ENCODE measurements around the gene UGT1A6.

Gene UGT1A6

DNA sequence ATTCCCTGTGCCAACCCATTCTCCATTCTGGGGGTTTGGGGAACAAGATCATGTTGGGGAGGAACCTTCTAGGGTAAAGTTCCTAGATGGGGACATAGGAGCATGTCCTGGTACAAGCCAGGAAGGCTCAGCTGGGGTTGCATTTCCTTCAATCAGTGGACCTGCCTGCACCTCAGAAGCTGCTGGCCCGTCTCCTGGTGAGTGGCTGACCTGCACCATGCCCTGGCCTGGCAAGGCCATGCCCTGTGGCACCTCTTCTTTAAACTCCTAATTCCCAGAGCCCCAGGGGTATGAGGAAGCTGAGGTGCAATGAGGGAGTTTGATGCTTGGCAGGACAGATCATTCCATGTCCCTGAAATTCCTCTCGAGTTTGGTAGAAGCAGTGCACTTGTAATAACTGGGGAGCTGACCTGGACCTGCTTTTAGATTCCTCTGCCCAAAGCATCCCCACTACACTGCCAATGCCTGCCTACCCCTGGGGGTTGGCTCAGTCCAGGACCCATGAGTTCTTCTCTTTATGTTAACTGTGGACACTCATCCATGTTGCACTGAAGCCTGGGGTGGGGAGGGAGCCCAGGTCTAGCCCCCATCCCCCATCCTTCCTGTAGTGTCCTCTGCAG is 110.7 kb downstream of the UGT1A6 start:
- DNase-seq: no peak

DNA sequence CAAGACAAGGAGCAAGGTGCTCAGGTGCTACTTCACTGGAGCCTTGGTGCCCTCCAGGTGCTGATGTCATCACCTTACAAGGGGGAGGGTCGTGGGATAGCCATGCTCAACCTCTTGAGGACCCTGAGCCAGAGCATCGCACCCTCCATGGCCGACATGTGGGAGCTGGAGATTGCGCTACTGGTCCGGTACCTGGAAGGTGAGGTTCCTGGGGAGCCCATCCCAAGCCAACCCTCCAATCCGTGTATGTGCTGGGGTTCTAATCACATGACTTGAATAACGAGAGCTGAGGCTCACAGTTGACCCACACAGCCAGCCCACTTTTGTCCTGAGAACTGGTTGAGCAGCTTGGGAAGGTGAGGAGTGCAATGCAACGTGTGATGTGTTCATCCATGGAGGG is 111.3 kb downstream of the UGT1A6 start:
- no peak for DNase-seq

DNA sequence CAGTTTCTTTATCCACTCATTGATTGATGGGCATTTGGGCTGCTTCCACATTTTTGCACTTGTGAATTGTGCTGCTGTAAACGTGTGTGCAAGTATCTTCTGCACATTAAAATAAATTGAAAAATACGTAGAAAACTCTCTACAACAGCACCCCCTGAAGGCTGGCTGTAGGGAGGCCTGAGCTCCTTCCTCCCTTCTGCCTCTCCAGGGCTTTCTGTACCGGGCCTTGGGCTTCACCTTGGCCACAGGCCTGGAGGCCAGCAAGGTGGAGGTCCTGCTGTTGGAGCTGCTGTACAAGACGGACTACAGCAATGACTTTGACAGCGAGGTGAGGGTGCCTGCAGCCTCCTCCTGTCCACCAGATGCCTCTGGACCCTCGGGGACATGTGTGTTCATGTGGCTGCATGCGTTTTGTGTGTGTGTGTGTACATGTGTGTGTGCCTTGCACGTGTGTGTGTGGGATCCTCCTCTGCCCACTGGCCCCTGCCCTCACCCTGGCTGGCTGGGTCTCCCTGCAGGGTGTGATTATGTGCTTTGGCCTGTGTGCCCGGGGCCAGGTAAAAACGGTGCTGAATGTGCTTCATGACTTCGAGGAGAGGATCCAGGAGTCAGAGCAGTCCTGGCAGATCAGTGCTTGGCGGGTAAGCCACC is 114.7 kb downstream of the UGT1A6 start:
- no peak for DNase-seq

- DNase-seq: no peak
These were observed 115.6 kb downstream of the UGT1A6 start for GRCh38 chr2:233807966-233808935.

DNA sequence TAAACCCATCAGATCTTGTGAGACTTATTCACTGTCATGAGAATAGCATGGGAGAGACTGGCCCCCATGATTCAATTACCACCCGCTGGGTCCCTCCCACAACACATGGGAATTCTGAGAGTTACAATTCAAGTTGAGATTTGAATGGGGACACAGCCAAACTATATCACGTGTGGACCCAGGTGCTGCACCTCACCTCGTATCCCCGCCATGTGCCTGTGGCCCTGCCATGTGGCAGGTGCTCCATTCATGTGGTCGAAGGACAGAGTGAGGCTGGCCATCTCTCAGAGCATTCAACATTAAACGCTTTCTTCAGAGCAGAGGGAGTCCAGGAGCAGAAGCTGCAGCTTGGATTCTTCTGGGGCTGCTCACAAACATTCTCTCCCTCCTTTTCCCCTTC is 117.7 kb downstream of the UGT1A6 start:
- no peak for DNase-seq

GRCh38 chr2:233811087-233811486 is 118.4 kb downstream of the UGT1A6 start:
- no peak for DNase-seq

GRCh38 chr2:233811732-233812131 is 119.0 kb downstream of the UGT1A6 start:
- DNase-seq: no peak

- no peak for DNase-seq
These were observed 120.8 kb downstream of the UGT1A6 start for GRCh38 chr2:233813236-233814055.

DNA sequence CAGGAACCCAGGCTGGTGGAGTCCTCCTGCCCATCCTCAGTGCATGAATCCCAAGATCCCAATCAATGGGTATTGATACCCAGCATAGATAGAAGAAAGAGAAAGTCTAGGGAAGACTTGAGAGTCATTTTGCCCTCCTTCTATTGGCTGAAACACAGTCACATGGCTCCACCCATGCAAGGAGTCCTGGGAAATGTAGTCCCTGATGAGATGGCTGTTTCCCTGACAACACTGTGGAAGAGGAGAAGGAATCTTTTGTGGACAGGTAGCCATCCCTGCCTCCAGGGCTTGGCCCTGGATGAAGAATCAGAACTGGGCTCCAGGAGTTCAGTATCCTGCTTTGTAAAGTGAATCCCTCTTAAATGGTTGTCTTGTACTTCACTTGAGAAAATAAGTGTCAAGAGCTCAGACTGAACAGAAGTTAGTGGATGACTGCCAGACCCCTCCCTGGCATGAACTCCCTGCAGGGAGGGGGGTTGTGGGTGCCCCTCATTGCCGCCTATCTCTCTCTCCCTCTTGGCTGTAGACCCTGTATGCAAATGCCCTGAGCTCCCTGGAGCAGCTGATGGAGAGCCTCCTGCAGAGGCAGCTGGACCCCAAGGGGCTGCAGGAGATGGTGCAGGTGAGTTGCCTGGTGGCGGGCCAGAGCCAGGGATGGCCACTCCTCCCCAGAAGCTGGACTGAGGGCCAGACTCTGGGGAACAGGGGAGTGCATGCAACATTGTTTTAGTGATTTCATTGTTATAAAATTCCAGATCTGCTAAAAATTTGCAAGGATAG is 121.6 kb downstream of the UGT1A6 start:
- no peak for DNase-seq

GRCh38 chr2:233815861-233816260 is 123.2 kb downstream of the UGT1A6 start:
- DNase-seq: no peak

GRCh38 chr2:233816334-233816733 is 123.6 kb downstream of the UGT1A6 start:
- DNase-seq: no peak

DNA sequence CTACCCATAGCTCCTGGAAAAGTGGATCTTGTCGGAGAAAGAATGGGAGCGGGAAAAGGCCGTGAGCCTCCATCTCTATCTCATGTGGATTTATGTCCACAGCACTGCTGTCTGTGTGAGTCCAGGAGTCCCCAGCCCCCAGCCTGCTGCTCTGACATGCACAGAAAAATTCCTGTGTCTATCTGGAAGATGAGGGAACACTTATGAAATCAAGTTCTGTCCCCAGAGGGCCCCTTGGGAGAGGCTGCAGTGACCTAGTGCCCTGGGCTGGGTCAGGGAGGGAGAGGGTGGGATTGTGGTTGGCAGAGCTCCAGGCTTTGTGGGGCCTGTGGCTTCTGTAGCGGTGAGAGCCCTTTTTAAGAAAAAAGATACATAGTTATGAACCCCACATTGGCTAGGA is 124.1 kb downstream of the UGT1A6 start:
- DNase-seq: no peak

GRCh38 chr2:233817361-233817911 is 124.7 kb downstream of the UGT1A6 start:
- DNase-seq: no peak

- no peak for DNase-seq
These were observed 125.4 kb downstream of the UGT1A6 start for GRCh38 chr2:233817995-233818638.

DNA sequence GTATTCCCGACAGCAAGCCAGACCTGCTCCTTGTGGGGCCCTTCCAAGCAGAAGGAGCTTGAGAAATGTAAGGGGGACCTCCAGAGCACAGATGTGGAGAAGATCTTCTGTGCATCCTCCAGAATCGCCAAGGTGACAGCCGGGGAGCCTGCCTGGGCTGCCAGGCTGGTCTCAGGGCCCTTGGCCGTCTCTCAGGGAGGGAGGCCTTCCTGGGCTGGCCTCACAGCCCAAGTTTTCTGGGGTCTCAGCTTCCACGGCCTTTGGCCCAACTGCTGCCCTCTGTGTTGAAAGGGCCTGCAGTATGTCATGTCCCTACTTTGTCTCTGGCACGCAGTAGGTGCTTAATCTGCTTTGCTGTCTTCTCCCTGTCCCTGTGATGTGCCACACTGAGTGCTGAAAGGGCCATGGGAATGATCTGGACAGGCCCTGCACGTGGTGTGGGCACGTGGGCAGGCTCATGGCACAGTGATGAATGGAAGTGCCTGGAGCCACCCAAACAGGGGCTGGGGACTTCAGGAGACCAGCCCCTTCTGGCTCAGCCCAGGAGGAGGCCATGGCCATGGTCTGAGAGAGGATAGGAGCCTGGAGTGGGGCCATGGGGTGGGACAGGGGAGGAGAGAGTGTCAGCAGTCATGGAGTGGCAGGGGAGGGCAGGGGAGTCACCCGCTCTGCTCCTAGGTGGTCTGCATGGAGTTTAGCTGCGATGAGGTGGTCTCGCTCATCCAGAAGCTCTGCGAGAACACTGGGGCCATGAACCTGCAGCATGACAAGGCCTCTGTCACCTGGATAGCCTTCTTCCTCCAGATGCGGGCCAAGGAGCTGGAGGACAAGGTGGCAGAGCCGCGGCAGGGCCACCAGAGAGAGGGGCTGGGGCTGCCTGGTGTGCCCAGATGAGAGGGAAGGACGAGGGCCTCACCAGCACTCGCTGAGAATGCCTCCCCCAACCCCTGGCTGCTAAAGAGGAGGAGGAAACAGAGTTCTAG is 126.2 kb downstream of the UGT1A6 start:
- DNase-seq: no peak

DNA sequence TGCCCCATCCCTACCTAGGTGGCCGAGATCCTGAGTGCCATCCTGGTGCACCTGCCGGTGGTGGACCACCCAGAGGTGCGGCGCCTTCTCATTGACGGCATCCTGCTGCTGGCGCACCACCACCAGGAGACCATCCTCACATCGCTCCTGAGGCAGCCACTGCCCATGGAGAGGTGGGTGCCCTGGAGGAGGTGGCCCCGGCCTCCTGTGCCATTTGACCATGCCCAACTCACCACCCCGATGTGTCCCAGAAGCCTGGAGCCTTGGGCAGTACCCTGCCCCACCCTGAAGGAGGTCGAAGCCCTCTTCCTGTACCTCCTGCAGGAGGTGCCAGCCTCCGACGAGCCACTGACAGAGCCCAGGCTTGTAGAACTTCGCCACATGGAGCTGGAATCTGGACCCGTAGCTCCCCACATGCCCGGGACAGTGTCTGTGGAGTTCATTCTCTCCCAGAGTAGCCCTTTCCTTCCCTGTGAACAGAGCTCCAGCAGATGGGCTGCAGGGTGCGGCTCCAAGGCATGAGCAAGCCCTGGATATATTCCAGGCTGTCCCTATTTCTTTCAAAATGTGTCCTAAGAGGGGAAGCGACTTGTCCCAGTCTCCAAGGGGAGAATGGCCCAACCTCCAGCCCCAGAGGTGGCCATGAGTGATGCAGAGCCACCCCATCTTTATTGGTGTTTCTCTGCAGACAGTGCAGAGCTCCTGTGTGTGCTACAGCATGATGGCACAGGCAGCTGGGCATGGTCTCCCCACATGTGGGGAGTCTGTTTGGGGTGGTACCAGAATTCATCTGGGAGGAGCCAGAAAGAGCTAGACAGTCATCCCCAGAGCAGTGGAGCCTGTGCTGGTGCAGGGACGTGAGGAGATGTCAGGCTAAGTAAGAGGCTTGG is 127.4 kb downstream of the UGT1A6 start:
- DNase-seq: no peak

DNA sequence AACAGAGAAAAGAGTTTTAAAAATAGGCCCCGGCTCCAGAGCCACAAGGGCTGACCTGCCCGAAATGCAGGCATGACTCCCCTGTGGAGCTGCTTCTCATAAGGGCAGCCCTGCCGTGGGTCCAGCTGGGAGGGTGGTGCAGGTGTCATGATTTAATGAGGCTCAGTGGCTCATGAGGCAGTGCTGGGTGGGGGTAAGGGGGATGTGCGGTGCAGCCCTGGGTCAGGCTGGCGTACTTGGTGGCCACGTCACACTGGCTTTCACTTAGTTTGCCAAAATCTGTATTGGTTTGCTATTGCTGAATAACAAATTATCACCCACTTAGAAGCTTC is 128.1 kb downstream of the UGT1A6 start:
- DNase-seq: no peak

- DNase-seq: no peak
These were observed 128.5 kb downstream of the UGT1A6 start for GRCh38 chr2:233821196-233821595.

- DNase-seq: no peak
These were observed 129.0 kb downstream of the UGT1A6 start for GRCh38 chr2:233821709-233822100.

All from activated naive CD4-positive, alpha-beta T cell treated with anti-CD3 and anti-CD28 coated beads, Interleukin-2, amount 50 U/mL, for 16 hours (primary cell).